ENCODE results near the gene MTHFD1L.

The MTHFD1L gene

DNA sequence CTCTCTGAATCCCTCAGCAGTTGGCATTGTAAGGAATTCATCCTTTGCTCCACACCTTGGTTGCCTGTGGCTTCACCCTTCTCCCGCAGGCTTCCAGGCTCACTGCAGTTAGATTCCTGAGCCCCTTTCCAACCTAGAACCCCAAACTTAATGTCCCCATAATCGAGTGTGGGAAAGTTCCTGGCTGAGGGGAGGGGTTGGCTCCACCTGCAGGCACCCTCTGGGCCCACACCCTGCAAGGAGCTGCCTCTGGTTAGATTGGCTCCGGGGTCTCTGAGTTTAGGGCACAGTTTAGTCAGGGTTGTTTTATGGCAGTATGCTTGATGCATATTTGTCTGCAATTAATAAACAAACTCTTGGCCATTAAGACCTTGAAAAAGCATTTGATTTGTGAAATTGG, 63.4 kb downstream of the MTHFD1L start:
- no peak for DNase-seq
- intact Hi-C loops (cut with DNase I) = no loop called here

DNA sequence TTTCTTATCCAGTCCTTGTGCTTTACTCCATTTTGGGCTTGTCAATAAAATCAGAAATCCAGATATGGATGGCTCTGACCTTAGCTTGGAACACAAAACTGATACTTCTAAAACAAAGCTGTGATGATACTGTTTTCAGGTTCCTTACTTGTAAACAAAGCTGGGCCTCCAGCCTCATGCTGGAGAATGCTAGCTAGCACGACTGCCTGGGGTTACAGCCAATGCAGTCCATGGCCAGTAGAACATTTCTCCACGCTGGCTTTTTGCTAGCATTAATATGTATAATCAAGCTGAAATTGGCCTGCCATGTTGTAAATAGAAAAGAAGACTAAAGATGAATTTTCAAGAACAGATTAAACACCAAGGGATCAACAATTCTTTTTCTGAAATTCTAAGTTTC, 63.9 kb downstream of the MTHFD1L start:
- intact Hi-C loops (cut with DNase I) = no loop called here
- DNase-seq = no peak

DNA sequence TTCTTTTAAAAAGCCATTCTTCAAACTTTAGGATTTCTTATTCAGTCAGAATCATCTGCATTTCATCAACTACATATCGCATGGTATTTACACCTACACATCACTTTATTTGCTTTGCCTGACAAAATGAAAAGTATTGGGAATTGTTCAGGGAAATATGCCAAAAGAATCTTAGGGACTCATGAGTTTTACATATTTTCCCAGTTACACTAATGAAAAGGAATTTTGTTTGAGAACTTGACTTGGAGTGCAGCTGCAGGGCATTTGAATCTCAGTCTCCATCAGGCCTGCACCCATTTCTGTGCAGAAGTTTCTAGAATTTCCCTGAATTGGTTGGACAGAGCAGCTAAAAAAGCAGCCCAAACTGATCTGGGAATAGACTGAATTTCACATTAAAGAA, 65.3 kb downstream of the MTHFD1L start:
- no peak for DNase-seq

DNA sequence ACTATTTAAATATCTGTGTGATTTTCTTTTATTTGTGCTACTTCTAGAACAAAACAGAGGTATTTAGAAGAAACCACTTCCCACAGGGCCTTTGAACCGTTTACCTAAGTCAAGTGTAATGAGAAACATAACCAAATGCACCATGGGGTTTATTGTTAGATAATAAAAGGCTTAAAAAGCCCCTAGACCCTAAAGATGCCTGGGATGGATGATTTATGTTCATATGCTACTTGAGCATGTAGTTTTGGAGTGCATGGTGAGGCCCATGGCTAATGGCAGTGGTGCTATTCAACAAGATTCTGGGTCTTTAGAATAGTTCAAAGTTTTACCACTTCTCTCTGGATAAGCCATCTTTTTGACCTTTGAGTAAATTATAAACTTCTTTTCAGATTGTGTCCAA, 65.9 kb downstream of the MTHFD1L start:
- no peak for DNase-seq
- intact Hi-C loops (cut with DNase I) = no loop called here

More for the DNA sequence above, 65.3 kb downstream of the MTHFD1L start:
- intact Hi-C loops (cut with DNase I) = no loop called here

DNA sequence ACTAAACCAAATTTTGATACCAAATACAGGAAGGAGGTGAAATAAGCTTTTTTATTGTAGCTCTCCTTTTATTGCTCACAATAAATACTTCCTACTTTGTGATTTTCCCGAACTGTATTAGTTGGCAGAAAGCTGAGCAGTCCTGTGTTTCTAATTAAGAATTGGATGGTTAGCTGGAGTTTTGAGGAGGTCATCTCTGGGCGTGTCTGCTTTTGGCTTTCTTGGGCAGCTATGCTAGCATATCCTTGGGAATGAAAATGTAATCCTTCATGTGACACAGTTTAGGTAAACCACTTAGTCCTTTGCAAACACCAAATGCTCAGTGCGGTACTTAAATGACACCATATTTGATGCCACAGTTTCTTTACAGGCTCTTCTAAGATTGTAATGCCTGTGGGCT, 67.5 kb downstream of the MTHFD1L start:
- no peak for DNase-seq
- intact Hi-C loops (cut with DNase I) = no loop called here

DNA sequence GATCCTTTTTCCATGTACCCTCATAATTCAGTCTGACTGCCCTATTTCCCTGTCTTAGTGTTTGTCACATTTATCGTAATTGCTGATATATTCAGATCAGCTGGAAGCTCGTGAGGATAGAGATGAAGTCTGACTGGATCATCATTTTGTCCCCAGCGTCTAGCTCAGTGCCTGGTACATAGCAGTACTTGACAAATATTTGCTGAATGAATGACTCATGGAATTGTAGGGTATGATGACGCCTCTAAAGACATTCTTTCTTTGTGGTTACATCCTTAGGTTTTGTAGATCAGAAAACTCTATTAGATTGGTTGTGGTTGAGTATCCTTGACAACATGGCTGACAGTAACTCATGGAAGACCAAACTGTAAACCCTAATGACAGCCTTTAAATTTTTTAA, 68.9 kb downstream of the MTHFD1L start:
- no peak for DNase-seq
- intact Hi-C loops (cut with DNase I) = no loop called here

DNA sequence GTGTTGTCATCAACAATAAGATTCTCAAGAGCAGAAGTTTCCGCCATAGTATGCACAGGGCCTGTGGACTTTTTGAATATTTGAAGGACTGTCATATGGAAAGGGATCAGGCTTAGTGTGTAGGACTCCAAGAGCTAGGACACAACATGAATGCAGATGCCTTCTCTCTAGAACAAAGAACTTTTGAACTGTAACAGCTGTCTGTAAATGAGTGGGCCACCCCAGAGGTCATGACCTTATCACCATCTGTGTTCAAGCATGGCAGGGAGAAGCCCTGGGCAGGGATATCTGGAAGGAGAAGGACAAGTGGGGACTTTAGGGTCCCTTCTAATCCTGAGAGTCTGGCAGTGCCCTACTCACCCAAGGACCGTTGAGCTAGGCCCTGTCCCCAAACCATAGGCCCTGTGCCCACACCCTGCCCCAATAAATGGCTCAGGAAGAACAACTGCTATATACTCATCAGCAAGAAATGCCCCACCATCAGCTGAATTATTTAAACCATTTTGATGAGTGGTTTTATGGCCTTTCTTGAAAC, 70.6 kb downstream of the MTHFD1L start:
- intact Hi-C loops (cut with DNase I) = no loop called here
- no peak for DNase-seq

DNA sequence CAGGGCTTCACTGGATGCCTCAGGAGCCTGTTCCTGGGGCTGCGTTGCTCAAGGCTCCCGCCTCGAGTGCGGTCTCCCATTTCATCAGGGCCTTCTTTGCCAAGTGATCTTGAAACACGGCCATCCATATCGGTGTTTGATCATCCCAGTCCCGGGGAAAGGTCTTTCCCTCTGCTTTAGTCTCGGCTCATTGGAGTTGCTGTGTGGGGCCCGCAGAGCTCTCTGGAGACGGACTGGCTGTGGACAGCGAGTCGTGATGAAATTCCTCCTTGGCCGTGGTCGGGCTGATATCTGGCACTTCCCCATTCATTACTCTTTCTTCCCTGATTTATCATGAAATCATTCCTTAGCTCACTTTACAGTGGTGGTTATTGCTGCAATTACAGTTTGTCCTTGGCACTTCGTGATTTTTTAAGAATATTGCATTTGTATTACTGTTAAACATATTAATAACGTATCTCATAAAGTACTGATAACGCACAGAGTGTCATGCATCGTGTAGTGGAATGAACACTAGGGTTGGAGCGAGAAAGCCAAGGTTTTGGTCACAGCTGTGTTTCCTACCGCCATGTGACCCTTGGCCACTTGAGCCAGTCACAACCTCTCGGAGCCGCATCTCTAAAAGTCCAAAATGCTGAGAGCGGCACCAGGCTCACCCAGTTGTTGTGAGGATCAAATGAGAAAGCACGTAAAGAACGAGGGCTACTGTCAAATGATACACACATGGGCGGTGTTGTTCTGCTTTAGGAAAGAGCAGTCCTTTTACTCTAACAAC, 71.8 kb downstream of the MTHFD1L start:
- no peak for DNase-seq
- intact Hi-C loops (cut with DNase I) = no loop called here

DNA sequence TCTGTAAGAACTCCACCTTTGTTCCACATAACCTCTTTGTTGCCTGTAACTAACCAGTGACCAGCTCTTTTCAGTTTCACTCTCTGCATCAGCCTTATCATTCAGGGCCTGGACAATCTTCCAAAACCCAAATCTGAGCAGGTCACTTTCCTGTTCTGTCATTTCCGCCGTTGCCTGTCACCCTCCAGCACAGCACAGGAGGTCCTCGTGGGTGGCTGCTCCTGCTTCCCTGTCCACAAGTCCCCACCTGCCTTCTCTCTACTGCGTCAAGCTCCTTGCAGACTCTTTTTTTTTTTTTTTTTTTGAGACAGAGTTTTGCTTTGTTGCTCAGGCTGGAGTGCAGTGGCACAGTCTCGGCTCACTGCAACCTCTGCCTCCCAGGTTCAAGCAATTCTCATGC, 73.9 kb downstream of the MTHFD1L start:
- intact Hi-C loops (cut with DNase I) = no loop called here
- DNase-seq = no peak

DNA sequence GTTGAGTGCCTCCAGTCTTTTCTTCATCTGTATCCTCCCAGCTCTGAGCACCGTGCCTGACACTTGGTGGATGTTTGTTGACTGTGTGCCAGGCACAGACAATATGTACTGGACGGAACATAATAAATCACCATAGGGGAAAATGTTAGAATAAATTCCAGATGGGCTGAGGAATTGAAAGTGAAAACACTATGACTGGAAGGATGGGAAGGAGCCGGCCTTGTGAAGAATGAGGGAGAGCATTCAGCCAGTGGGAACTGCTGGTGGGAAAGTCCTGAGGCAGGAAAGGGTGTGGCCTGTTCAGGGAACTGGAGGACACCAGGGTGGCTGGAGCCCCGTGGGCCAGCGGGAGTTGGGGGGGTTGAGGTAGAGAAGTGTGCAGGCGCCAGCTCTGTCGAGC, 75.4 kb downstream of the MTHFD1L start:
- DNase-seq = no peak
- intact Hi-C loops (cut with DNase I) = no loop called here

DNA sequence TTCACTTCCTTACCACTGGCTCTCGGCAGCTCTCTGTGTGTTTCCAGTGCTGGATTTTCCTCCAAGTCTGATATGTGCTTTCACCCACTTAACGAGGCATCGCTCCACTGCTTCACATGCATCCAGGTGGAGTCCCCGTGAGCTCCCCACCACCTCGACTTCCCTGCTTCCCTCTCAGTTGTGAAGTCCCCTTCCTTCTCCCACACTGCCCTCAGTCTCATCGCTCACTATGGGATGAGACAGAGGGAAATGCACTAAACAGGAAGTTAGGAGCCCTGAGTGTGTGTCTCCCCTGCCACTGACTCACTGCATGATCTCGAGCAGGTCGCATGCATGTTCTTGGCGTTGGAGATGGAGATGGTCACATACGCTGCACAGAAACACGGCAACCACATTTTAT, 84.0 kb downstream of the MTHFD1L start:
- intact Hi-C loops (cut with DNase I) = no loop called here
- DNase-seq = no peak

DNA sequence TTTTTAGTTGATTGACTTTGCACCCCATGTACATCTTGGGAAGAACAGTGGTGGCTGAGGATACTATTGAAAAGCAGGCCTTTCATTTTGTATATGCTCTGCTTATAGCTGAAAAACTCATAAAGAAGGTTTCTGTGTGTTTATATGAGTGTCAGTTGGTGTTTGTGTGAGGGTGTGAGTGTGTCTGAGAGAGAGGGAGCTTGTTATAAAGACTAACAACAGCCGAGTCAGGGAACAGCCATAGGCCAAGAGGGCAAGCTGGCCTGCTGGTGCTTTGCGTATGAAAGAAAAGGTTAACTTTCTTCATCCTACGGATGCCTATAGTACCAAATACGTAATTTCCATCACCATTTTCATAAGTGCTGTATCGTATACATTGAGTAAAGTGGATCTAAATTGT, 88.3 kb downstream of the MTHFD1L start:
- intact Hi-C loops (cut with DNase I) = no loop called here
- DNase-seq = no peak

DNA sequence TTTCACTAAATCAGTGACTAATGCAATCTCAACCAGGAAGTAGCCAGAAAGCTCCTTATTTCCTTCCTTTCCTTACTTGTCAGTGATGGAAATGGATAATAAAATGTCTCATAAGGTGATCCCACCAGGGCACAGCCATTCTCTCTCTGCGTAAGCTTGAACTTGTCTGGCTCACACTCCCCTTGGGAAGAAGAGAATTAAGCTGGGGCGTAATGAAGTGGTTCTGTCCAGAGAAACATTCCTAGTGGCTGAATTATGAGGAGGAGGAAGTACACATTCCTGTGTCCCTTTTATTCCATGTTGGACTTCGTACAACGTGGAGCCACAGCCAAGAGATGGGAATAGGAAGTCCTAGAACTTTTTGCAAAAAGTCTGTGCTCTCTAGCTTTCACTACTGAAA, 93.7 kb downstream of the MTHFD1L start:
- no peak for DNase-seq

DNA sequence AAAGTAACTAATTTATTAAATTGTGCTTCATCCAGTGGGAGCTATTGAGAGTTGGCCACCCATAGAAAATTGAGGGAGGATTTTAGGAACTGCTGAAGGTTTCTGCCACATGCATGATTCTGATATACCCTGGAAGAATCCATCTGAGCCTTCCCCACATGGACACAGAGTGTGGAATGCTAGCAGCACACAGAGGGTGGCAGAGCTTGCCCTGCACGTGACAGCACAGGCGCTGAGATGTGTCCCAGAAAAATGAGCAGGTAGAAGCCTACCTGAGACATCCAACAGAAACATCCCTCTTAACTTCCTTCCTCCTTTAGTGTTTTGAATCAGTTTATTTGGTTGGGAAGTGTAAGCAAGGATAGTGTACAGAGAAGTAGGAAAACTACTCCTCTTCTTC, 96.9 kb downstream of the MTHFD1L start:
- DNase-seq = no peak
- intact Hi-C loops (cut with DNase I) = no loop called here

More for the DNA sequence above, 93.7 kb downstream of the MTHFD1L start:
- intact Hi-C loops (cut with DNase I) = no loop called here

DNA sequence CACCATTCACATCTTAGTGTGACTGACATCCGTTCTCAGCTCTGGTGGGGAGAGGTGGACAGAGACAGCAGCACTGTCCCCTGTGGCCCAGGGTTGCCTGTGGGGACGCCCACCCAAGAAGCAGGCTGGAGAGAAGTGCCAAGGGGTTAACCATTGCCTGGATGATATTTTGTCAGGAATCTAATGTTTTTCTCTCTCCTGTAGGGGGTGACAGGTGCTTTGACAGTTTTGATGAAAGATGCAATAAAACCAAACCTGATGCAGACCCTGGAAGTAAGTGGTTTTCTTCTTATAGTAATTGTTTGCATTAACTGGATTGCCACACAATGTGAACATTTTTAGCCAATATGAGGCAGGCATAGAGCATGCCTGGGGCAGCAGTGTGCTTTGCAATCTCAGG, 99.3 kb downstream of the MTHFD1L start:
- DNase-seq = no peak
- intact Hi-C loops (cut with DNase I) = no loop called here

DNA sequence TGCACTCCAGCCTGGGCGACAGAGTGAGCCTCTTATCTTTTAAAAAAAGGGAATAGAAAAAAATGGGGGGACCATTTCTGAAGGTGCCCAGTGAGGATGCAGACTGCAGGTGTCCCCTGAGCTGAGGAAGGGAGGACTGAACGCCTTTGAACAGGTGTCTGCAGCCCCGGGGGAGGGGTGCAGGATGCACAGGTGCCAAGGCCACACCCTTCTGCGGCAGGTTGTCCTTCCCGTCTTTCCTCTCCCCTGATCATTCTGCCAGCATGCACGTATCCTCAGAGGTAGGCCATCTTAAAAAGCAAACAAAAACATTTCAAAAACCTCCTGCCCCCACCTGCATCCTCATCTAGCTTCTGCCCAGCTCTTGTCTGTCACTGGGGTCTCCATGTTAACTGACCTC, 101.3 kb downstream of the MTHFD1L start:
- intact Hi-C loops (cut with DNase I) = no loop called here
- DNase-seq = no peak

DNA sequence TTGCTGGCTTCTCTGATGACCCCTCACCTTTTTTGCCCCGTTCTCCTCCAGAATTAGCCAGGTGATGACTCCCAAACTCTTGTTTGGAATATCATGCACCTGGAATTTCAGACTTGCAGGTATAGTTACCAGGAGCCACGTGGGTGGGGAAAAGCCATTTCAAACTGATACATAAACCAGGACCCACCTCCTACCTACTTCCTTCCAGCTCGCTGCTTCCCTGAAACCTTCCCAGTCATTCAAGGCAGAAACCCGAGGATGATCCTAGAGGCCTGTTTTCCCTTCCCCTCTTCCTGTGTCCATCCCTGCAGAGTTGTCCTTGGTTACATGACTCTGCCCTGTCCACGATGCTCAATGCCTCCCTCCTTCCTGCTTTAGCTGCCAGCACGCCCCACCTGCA, 101.9 kb downstream of the MTHFD1L start:
- intact Hi-C loops (cut with DNase I) = no loop called here

DNA sequence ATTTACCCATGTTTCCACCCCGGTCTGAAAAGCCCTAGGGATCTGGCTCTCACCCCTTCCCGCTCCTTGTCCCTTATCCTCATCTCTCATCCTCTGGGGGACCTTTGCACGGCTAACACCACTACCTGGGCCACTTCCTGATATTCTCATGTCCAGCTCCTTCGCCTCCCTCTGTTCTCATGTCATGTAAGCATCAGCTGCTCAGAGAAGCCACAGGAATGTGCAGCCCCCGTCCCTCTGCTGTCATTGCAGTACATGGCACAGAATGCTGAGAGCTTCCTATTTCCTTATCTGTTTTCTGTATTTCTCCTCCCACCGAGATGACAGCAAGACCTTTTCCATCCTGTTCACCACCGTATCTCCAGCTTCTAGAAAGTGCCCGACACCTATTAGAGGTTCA, 102.4 kb downstream of the MTHFD1L start:
- DNase-seq = no peak
- intact Hi-C loops (cut with DNase I) = no loop called here

More for the DNA sequence above, 101.9 kb downstream of the MTHFD1L start:
- no peak for DNase-seq

DNA sequence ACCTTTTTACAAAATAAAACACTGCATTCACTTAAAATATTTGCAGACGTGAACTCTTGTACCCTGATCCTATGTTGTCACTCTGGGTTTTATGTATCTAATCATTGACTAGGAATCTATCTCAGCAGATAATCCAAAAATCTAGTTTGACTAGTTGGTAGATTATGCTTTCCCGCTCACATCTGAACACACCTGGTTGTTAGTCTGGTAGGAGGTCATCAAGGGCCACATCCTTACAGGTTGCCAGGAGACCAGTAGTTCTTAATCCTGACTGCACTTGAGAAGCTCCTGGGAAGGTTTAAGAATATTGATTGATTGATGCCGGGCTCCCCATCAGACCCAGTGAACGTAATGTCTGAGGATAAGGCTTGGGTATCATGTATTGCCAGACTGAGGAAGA, 104.4 kb downstream of the MTHFD1L start:
- no peak for DNase-seq
- intact Hi-C loops (cut with DNase I) = no loop called here

DNA sequence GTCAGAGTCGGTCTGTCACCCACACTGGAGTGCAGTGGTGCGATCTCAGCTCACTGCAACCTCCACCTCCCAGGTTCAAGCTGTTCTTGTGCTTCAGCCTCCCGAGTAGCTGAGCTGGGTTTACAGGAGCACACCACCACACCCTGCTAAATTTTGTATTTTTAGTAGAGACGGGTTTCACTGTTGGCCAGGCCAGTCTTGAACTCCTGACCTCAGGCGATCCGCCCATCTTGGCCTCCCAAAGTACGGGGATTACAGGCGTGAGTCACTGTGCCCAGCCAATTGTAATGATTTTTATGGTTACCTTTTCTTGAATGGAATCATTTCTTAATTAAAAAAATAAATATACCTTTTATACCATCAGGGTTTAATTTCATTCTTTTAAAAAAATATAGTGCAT, 105.7 kb downstream of the MTHFD1L start:
- no peak for DNase-seq

DNA sequence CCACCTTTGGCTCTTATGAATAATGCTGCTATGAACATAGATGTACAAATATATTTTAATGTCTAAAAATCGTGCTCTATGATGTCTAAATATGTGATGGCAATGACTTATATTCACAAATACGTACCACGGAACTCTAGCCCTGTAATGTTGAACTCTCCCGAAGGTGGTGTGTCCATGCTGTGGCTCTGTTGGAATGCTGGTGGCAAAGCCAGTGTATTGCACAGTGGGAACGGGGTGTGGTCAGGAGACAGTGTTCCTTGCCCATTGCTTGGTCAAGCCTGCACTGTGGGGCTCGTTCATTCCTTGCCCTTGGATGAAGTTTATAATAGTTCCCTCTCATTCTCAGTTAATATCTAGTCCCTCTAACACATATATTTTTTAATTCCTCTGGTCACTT, 109.6 kb downstream of the MTHFD1L start:
- intact Hi-C loops (cut with DNase I) = no loop called here
- no peak for DNase-seq

More for the DNA sequence above, 105.7 kb downstream of the MTHFD1L start:
- intact Hi-C loops (cut with DNase I) = no loop called here

DNA sequence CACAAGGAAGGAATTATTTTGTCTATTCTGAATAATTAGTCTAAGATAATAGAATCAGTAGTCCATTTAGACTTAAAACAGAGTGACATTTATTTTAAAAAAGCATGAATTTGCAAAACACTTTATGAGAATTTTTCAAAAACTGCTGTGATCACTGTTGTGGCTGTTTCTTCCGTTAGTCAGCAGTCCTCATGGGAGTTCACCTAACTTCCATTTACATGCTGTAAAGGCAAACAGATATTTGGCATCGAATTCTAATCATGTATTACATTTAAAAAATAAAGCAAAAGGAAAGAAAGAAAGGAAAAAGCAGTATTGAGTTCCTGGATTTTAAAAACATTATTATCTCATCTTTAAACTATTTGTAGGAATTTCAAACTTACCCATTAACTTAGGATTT, 111.8 kb downstream of the MTHFD1L start:
- DNase-seq = no peak
- intact Hi-C loops (cut with DNase I) = no loop called here

DNA sequence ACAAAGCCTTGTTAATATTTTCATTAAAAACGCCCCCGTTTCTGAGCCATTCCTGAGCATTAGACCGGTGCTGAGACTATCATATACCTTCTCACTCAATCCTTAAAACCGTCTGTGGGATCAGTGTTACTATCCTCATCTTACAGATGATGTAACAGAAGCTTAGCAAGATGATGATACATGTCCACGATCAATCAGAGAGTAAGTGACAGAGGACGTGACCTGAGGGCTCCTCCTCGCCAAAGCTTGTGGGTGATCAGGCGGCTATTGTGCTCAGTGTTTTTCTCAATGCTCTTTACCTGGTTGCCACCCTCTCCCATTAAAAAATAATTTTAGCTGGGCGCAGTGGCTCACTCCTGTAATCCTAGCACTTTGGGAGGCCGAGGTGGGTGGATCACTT, 113.1 kb downstream of the MTHFD1L start:
- DNase-seq = no peak
- intact Hi-C loops (cut with DNase I) = no loop called here

Measured in posterior cingulate gyrus (tissue), 11 donors.